ENCODE data around the gene PPP1R1A. TPM values are rescaled to one million over a fixed set of nuclear protein-coding genes. Genes with fewer than 3 reads are reported as not detected.

The PPP1R1A gene
- total RNA-seq, 1 experiment from 2014 or later, result 8.5 TPM

DNA sequence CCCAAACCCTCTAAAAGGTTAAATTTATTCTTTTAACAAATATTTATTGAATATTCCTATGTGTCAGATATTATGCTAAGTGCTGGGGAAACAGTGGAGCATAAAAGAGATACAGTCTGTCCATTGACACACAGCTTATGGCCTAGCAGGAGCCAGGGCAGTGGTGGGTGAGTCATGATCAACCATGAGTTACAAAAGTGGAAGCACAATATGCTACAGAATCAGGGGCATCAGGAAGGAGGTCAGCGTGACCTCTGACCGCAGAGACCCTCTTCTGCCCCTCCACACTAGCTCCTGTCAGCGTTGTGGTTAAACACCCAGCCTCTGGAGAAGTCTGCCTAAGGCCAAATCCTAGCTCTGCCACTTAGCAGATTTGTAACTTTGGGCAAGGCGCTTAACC, 4.7 kb upstream of the PPP1R1A start:
- H3K9ac ChIP-seq (ENCODE audit: extremely low read depth, insufficient read length, low read length), result no peak overlapping the region
- H3K79me2 ChIP-seq (ENCODE audit: insufficient read depth, low read length), result no peaks in the 10 kb centered on the region
- no peak overlapping the region for H2BK20ac ChIP-seq (ENCODE audit: low read depth, low read length, poor library complexity, severe bottlenecking)
- H2BK12ac ChIP-seq (ENCODE audit: insufficient read length, low read depth, low read length), result no peak overlapping the region
- no CpG with 5 or more reads among the region's 4 CpGs for WGBS (ENCODE audit: extremely low coverage, insufficient read length, low lambda C conversion rate)
- no peak overlapping the region for H2BK5ac ChIP-seq (ENCODE audit: insufficient read length, low read length)
- no peak overlapping the region for H3K23ac ChIP-seq (ENCODE audit: insufficient read length, low read depth, low read length)
- H3K23me2 ChIP-seq (ENCODE audit: insufficient read length, low read depth, low read length, poor library complexity, severe bottlenecking), result peaks cover 4% of the 10 kb centered on the region
- H3K18ac ChIP-seq (ENCODE audit: insufficient read length, low read depth, low read length), result no peak overlapping the region
- H4K8ac ChIP-seq (replicated peaks; ENCODE audit: insufficient read length, low read depth, low read length), result no peak overlapping the region
- no peaks in the 10 kb centered on the region for H3K9me3 ChIP-seq (ENCODE audit: control insufficient read depth, low read depth, low read length)
- peaks cover 3% of the 10 kb centered on the region; the same call in 1 of the 2 replicates for H3K4me1 ChIP-seq (ENCODE audit: insufficient read depth, low read length)
- no peak overlapping the region for H2AK5ac ChIP-seq (ENCODE audit: insufficient read length, low read length)
- Mint-ChIP-seq H3K4me3 (no peak overlapping the region), H3K9me3 (no peaks in the 10 kb centered on the region; a peak in 1 of 5 replicates), H3K27ac (no peak overlapping the region), H3K4me1 (peaks cover 28 to 33% of the 10 kb centered on the region in 2 experiments), H3K36me3 (ENCODE audit: insufficient read depth in 1 of 3, low read depth in 3 of 3) (peaks cover 0 to 1% (median 0%) of the 10 kb centered on the region in 3 experiments; a peak in 1 of 7 replicates), H3K27me3 (ENCODE audit: low read depth) (peaks cover 92% of the 10 kb centered on the region)
- no peak overlapping the region for H3K4me2 ChIP-seq (ENCODE audit: insufficient read depth, insufficient read length, low read length)
- no peak overlapping the region for H3K56ac ChIP-seq (ENCODE audit: insufficient read length, low read depth, low read length)
- H2AFZ ChIP-seq (ENCODE audit: low read length), result no peak overlapping the region
- H4K91ac ChIP-seq (ENCODE audit: insufficient read length, low read depth, low read length), result no peak overlapping the region
- H2BK120ac ChIP-seq (ENCODE audit: low read depth, low read length, poor library complexity, severe bottlenecking), result no peak overlapping the region
- H4K5ac ChIP-seq (ENCODE audit: insufficient read length, low read depth, low read length), result no peak overlapping the region
- no peak overlapping the region for H3K4ac ChIP-seq (ENCODE audit: low read depth, low read length)
- TF ChIP-seq, protein P1, sequence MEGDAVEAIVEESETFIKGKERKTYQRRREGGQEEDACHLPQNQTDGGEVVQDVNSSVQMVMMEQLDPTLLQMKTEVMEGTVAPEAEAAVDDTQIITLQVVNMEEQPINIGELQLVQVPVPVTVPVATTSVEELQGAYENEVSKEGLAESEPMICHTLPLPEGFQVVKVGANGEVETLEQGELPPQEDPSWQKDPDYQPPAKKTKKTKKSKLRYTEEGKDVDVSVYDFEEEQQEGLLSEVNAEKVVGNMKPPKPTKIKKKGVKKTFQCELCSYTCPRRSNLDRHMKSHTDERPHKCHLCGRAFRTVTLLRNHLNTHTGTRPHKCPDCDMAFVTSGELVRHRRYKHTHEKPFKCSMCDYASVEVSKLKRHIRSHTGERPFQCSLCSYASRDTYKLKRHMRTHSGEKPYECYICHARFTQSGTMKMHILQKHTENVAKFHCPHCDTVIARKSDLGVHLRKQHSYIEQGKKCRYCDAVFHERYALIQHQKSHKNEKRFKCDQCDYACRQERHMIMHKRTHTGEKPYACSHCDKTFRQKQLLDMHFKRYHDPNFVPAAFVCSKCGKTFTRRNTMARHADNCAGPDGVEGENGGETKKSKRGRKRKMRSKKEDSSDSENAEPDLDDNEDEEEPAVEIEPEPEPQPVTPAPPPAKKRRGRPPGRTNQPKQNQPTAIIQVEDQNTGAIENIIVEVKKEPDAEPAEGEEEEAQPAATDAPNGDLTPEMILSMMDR (conservative IDR thresholded peaks at IDR 0.05), result no peak
- no peak overlapping the region for H2BK15ac ChIP-seq (ENCODE audit: low read depth, low read length)
- H4K20me1 ChIP-seq (ENCODE audit: control insufficient read depth, insufficient read depth, insufficient read length), result no peaks in the 10 kb centered on the region
- H3K14ac ChIP-seq (ENCODE audit: insufficient read depth, low read length), result no peak overlapping the region
- no peaks in the 10 kb centered on the region for H3K79me1 ChIP-seq (ENCODE audit: insufficient read depth, low read depth, low read length, poor library complexity, severe bottlenecking)
- DNase-seq, result no peak
- peaks cover 12% of the 10 kb centered on the region; the same call in 1 of the 2 replicates for H3K27me3 ChIP-seq (ENCODE audit: insufficient read depth, low read length)
- H3K27ac ChIP-seq (ENCODE audit: insufficient read length, low read depth, low read length), result no peak overlapping the region
- H3T11ph ChIP-seq (ENCODE audit: low read length), result no peak overlapping the region
